Spleen (tissue), 7 donors: ENCODE results near the gene GOLIM4.

ENCODE experiments used
- POLR2A ChIP-seq, 3 donors: fragments of 450-650 bp; IDR thresholded peaks; one replicate each; pipeline ENCODE4 v1.5.1; 2017; ENCODE audit warnings: antibody characterized with exemption in 3 of 3, mild to moderate bottlenecking in 1 of 3
- POLR2AphosphoS5 ChIP-seq, 3 donors: sonication (generic); formaldehyde crosslinking; IDR thresholded peaks; one replicate each; pipeline ENCODE4 v1.5.1; 2017; ENCODE audit warnings: antibody characterized with exemption in 3 of 3
- TF ChIP-seq, protein P1 (sequence below), 11 experiments: fragments of 200-600 bp in 7 of 11; fragments of 450-650 bp in 4 of 11; sonication (generic) in 4 of 11; IDR thresholded peaks in 8 of 11; conservative IDR thresholded peaks in 3 of 11; 1 replicate in 7 of 11; 2 replicates in 4 of 11; pipeline versions ENCODE4 v1.4.0 to v1.8.0; 2016 to 2021; ENCODE audit warnings: antibody characterized with exemption in 11 of 11, inconsistent platforms in 4 of 11, mild to moderate bottlenecking in 1 of 11
- donor health status: DM: no; HTN: no; CAD: no; lungs with moderate emphysema.
- donor health status: DM: no; HTN: no; CAD: no.
- donor health status: DM: no; HTN: no; CAD: no.

DNA sequence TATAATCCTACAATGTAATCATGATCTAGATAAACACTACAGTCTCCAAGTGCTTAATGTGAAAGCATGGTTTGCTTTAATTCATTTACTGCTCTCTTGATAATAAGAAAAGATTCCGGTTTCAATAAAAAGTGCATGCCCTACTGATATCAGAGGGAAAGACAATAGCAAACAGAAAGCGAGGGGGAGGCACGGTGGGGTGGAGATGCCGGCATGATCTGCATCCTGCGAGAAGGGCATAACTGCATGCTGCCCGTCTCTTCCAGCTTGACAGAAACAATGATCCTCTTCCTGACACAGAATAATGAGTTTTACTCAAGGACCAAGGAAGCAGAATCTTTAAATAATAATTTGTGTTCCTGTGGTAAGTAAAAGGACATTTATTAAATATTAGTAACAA is 51.7 kb downstream of the GOLIM4 start:
- TF ChIP-seq, protein P1, sequence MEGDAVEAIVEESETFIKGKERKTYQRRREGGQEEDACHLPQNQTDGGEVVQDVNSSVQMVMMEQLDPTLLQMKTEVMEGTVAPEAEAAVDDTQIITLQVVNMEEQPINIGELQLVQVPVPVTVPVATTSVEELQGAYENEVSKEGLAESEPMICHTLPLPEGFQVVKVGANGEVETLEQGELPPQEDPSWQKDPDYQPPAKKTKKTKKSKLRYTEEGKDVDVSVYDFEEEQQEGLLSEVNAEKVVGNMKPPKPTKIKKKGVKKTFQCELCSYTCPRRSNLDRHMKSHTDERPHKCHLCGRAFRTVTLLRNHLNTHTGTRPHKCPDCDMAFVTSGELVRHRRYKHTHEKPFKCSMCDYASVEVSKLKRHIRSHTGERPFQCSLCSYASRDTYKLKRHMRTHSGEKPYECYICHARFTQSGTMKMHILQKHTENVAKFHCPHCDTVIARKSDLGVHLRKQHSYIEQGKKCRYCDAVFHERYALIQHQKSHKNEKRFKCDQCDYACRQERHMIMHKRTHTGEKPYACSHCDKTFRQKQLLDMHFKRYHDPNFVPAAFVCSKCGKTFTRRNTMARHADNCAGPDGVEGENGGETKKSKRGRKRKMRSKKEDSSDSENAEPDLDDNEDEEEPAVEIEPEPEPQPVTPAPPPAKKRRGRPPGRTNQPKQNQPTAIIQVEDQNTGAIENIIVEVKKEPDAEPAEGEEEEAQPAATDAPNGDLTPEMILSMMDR (IDR thresholded peaks at IDR 0.05 in 8 of 11, conservative IDR thresholded peaks at IDR 0.05 in 3 of 11) = no peak
- TF ChIP-seq POLR2A (IDR thresholded peaks at IDR 0.05) (no peak), POLR2AphosphoS5 (IDR thresholded peaks at IDR 0.05) (peak in 1 of 3 donors; percentile 54)
